ENCODE results near the gene DFFB. TPM values are rescaled to one million over a fixed set of nuclear protein-coding genes. Genes with fewer than 3 reads are reported as not detected.
A peak's percentile ranks its signal among the peaks of the same experiment; 100 is the strongest.
"Not testable (repeated sequence)": the region's sequence is repeated elsewhere in the genome, so short reads cannot be mapped to it uniquely, and the experiment has no call there.

The DFFB gene
- total RNA-seq, 1 donor from 2014 or later: 11.2 TPM

DNA sequence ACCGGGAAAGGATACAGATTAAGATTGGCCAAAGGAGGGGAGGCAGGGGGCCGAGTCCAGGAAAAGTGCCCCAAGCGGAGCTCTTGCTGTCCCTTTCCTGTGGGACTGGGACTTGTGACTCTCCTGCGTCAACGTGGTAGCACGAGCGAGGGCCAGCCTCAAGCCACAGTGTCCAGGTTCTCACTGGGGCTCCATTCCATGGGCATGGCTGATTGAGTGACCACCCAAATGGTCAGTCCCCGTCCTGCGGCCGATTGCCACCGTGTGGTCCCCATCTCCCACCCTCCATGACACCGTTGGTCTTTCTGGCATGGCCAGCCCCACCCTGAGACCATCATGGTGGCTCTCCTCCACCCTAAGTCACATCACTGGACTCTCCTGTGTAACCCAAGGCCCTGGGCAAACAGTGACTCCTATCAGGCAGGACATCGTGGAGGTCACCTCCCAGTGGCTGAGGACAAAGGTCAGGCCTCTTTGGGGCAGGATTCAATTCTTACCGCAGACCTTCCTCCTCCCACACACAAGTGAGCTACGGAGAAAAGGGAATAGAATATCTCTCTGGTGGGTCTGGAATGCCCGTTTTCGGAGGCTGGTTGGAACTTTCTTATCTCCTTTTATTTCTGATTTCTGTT, 51.7 kb downstream of the DFFB start:
- DNase-seq (ENCODE audit: low read depth in 2 of 2): no peak

DNA sequence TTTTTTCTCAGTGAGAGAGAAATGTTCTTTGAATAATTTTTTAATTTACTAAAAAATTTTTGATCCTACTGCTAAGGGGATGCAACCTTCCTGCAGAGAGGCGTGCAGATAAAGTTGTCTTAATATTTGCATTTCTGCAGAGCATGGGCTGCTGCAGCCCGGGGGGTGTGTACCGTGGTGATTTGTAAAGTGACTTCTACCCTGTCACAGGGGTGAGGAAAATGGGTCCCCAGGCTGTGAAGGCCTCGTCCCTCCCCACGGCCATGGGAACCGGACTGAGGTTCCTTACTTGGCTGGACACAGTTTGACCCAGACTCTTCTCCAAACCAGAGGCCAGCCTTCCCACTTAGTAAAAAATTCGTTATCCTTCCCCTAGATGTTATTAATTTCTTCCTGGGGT, 52.3 kb downstream of the DFFB start:
- no peak for DNase-seq (ENCODE audit: low read depth in 2 of 2)

DNA sequence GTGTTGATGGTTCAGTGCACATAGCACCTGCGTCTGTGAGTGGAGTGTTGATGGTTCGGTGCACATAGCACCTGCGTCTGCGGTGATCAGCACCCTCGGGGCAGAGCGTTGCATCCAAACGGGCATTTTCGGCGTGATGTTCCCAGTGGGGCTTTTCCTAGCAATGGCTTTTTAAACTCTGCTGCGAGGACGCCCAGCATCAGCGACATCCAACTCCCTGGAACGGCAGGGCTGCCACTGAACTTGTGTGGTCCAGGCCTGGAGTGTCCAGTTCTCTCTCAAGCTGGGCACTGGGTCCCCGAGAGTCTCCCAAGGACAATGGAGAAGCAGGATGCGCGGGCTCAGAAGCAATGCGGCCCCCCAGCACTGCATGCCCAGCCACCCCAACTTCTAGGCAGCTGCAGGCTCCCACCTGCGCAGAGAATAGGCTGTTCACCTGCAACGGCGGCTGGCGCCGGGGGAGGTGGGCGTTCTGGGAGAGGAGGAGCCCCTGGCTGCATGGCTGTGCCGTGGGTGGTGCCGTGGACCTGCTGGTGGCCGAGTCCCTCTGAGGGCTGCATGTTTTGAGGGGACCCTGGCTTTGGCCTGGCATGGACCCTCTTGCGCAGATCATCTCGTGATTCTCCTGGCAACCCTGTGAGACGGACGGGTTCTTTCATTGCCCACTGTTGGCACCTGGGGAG, 52.9 kb downstream of the DFFB start:
- no peak for DNase-seq (ENCODE audit: low read depth in 2 of 2)

DNA sequence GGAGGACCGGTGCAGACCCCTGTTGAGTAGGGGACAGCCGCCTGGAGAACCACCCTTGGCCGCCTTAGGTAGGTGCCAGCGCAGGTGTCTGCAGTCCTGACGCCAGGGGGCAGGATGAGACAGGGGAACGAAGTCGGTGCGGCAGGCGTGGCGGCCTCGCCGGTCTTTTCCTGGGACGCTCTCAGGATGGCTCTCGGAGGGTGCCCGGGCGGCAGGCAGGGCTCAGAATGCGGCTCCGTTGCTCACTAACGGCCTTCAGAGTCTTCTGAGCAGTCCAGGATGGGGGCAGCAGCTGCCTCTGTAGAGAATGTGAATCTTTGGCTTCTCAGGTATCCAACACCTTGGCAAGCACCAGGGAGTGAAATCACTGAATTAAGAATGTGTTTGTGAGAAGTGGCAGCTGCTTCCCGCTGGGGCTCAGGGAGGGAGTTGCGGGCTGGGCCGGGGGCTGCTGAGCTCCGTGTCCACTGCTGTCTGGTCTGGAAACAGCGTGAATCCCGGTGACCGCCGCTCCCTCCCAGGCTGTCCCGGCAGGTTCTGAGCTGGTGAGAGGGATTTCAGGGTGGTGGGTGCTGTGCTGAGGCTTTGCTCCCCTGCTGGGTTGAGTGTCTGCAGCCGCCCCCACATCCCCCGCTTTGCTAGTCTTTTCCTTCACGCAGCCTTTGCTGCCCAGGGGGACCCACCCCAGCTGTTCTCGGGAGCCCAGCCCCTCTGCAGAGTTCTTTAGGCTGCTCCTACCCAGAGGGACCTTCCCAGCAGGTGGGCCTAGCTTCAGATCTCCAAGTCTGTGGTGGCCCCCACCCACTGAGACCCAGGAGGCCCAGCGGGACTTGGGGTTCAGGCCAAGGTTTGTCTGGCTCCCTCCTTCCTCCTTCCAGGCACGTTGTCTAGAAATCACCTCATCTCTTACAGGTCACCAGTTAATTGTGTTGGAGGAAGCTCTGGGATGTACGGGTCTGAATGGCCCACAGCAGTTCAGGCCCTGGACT, 53.9 kb downstream of the DFFB start:
- peak; percentile 7 to 58 for DNase-seq (ENCODE audit: low read depth in 2 of 2)

DNA sequence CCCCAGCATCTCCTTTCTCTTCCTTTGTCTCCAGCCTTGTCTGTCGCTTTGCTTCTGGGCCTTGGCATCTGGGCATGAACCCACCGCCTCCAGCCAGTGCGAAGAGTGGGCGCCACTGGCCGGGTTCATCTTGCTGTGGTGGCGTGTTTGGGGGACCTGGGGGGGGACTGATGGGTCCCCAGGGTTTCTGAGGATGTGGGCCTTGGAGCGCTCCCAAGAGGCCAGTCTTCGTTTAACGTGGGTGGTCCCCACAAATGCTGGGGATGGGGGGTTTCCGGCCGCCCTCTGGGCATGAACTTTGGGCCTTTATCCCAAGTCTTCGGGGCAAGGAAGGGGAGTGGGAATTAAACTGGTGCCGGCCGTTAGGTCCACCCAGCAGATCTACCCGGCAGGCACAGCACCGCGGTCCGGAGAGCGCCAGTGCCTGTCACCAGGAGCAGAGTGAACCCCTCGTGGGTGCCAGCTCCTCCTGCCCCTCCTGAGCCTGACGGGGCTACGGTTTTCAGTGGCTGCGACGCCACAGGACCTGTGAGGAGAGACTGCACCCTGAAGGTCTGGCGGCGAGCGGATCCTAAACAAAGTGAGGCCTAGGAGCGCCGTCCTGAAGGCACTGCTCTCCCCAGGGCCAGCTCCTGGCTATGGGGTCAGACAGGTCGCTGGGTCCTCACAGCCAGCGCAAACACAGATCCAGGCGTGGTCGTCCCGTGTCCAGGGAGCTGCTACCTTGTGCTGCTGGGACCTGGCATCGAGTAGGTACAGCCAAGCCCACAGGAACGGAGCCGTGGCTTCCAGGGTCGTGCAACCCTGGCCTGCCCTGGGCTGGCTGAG, 54.9 kb downstream of the DFFB start:
- no peak for DNase-seq (ENCODE audit: low read depth in 2 of 2)

DNA sequence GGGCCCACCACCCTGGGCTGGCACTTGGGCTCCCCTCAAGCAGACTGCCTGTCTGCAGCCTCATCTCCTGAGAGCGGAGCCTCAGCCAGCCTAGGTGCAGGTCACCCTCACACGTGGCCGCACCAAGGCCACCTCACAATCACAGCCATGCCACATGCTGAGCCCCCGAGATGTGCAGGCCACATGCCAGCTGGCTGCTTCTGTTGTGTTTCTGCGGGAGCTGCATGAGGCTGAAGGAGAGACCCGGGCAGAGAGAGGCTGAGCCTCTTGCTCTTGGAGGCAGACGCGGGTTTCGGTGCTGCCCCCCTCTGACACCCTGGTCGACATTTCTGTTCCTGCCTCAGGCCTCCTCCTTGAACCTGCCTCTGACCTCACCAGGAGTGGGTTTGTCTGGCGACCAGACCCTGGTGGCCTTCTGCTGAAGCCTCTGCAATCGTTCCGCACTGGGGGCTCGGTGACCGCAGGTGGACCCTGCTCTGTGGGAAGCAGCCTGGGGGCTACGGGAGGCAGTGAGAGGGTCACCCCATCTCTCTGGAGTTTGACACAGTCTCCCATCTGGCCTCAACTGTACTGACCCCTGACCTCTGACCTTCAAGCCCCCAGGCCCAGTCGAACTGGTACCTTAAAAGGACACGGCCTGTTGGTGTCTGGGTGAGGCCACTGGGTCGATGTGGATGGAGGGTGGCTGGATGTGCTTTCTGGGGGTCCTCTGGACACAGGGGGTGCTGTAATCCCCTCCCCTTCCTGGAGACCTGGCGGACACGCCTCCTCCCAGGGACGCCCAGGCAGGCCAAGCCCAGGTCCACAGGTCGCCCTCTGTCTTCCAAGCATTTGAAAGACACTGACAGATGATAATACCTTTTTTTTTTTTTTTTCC, 55.8 kb downstream of the DFFB start:
- no peak for DNase-seq (ENCODE audit: low read depth in 2 of 2)

DNA sequence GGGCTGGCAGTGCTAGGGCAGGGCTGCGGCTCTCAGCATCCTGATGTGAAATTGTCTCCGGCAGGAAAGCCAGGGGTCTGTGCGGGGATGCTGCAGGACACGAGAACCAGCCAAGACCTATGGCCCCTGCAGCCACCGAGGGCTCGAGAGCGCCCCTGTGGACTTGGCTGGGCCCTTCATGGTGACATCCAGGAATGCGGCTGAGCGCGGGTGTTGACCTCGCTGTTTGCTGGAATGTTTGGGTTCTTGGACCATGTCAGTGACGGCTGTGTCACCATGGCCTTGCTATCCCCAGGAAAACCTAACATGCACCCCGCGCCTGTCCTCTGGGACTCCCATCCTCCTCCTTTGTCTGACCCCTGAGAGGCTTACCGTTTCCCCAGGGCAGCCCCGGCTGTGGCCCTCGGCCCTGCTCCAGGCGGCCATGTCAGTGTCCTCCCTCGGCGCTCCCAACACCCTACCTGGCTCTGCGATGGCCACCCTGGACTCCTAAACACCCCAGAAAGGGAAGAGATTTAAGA, 57.1 kb downstream of the DFFB start:
- DNase-seq (ENCODE audit: low read depth in 2 of 2): no peak

DNA sequence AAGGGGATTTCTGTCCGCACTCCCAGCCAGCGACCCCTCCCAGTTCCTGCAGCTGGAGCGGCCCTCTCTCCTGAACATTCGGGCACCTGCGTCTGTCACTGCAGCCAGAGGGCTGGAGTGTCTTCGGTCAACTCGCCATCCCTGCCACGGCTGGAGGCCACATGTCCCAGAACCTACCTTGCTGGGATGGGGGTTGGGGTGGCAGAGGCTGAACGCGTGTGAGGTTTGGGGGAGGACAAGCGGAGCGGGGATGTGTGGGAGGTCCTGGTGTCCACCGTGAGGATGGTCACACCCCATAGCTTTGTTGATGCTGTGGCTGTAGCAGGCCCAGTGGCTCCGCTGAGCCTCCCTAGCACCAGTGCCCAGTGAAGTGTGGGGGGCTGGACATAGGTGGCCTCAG, 57.6 kb downstream of the DFFB start:
- DNase-seq (ENCODE audit: low read depth in 2 of 2): no peak

- DNase-seq (ENCODE audit: low read depth in 2 of 2): no peak
Observed at GRCh38 chr1:3915551-3916121, 58.4 kb downstream of the DFFB start.

DNA sequence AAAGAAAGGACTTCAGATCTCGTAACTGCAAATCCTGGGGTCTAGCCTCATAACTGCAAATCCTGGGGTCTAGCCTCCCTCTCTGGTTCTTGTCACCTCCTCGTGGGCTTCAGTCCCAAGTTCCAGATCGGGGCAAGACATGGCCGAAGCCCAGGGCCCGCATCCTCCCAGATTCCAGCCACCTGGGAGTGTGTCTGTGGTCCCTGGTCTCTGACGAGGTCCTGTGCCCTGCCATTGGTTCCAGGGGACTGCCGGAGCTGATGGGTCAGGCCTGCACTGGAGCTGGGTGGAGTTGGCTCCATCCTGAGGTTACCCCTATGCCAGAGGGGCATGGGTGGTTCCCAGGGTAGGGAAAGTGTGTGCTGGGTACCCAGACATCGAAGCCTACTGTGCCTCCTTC, 60.5 kb downstream of the DFFB start:
- no peak for DNase-seq (ENCODE audit: low read depth in 2 of 2)

GRCh38 chr1:3918359-3918758, 61.1 kb downstream of the DFFB start:
- not testable (repeated sequence) for DNase-seq (ENCODE audit: low read depth in 2 of 2)

DNA sequence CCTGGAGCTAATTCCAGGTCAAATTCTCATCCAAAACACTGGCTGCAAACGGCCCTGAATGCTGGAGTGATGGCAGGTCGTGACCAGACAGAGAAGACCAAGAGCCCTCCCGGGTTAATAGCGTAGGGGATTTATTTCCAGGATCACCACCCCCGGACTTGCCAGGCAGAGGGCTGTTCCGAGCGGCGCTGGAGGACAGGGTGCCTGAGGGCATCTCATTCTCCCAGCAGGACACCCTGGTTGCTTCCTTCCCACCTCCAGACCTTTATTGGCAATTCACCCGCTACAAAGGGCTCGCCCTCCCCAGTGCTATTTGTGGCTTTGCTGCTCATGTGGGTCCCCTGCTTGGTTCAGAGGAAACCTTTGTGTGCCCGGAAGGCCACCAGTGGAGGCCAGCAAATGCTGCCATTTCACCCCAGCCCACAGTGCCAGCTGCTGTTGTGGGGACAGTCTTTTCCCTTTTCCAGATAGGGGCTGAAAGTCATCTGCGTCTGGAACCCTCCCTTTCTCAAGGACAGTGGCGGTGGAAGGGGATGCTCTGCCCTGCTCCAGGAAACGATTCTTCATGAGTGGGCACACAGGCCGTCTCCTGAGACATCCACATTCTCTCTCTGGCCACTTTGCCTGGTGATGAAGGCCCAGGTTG, 61.8 kb downstream of the DFFB start:
- DNase-seq (ENCODE audit: low read depth in 2 of 2): no peak

DNA sequence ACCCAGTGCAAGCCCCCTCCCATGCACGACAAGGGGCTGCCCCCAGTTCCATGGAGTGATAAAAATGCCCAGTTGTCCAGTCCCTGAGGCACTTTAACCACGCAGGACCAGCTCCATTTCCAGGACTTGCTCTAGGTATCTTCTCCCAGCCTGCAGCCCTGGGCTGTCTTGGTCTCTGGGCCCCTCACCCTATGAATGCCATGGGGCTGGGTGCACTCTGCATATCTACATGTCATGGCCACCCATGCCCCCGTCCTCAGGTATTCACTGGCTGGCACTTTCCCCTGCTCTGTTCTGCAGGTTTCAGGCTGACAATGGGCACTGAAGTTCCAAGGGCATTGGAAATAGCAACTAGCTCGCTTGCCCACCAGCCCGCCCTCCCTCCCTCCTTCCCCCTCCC, 62.4 kb downstream of the DFFB start:
- no peak for DNase-seq (ENCODE audit: low read depth in 2 of 2)

- DNase-seq (ENCODE audit: low read depth in 2 of 2): no peak
Observed at GRCh38 chr1:3921765-3922164, 64.5 kb downstream of the DFFB start.

GRCh38 chr1:3922201-3922725, 65.0 kb downstream of the DFFB start:
- no peak for DNase-seq (ENCODE audit: low read depth in 2 of 2)

DNA sequence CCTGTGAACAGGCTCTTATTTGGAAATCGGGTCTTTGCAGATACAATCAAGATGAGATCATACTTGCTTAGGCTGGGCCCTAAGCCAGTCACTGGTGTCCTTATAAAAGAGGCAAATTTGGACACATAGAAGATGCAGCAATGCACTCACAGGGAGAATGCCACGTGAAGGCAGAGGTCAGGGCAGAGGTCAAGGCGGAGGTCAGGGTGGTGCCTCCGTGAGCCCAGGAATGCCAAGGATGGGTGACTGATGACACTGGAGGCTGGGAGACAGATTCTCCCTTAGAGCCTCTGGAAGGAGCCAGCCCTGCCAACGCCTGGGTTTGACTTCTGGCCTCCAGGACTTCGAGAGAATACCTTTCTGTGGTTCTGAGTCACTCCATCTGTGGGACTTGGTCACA, 65.6 kb downstream of the DFFB start:
- no peak for DNase-seq (ENCODE audit: low read depth in 2 of 2)

DNA sequence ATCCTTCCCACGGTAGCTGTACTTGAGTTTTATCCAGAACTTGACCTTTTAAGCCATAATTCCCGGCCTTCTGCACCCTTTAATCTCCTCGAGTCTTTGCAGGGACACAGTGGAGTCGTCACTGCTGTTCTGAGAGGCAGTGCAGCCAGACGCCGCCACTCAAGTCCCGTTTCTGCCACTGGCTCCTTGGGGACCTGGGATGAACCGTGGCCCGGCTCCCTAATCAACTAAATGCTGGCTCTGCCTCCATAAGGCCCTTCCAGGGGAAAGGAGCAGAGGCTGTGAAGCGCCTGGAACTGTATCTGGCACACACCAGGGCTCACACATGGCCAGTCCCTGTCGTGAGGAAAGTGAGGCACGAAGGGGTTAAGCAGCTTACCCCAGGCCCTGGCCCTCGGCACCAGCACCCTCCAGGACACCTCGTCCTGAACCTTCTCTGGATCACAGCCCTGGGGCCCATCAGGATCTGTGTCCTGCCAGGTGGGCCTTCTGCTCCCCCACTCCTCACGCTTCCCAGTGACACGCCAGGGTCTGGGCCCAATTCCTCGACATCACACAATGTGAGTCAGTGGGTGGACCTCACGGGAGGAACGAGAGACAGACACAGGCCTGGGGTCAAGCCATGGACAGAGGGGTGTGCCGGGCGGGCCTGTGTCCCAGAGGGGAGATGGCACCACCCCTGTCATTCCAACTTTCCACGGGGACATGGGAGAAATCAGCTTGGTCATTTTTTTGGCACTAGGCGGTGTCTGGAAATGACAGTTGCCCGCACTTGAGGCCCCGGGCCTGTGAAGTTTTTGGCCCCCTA, 66.3 kb downstream of the DFFB start:
- DNase-seq (ENCODE audit: low read depth in 2 of 2): no peak

- DNase-seq (ENCODE audit: low read depth in 2 of 2): no peak
Observed at GRCh38 chr1:3924186-3924824, 67.0 kb downstream of the DFFB start.
